Fibroblast of villous mesenchyme (primary cell): ENCODE data around the gene NCK2. TPM values are rescaled to one million over a fixed set of nuclear protein-coding genes. Genes with fewer than 3 reads are reported as not detected.

Experiments
- DNase-seq: peaks from one replicate; pipeline ENCODE4 v3.0.0-alpha.2; 2010; ENCODE audit warnings: low read depth
- H3K4me3 ChIP-seq: 2 replicates; pipeline ENCODE4 v1.5.1; 2011; ENCODE audit warnings: low read depth, mild to moderate bottlenecking, low read length
- CTCF ChIP-seq: IDR thresholded peaks from 2 replicates; pipeline ENCODE4 v1.5.1; 2012; ENCODE audit warnings: low read depth, mild to moderate bottlenecking, low read length; ENCODE audit not compliant: insufficient read depth
- total RNA-seq: library from RNA; depleted of rRNA; stranded (reverse); fragments of >200 nt; gene quantifications from 2 replicates; pipeline ENCODE4 v1.2.3, GENCODE V29; 2012

Gene NCK2
- total RNA-seq, 1 donor = 22.5 TPM

DNA sequence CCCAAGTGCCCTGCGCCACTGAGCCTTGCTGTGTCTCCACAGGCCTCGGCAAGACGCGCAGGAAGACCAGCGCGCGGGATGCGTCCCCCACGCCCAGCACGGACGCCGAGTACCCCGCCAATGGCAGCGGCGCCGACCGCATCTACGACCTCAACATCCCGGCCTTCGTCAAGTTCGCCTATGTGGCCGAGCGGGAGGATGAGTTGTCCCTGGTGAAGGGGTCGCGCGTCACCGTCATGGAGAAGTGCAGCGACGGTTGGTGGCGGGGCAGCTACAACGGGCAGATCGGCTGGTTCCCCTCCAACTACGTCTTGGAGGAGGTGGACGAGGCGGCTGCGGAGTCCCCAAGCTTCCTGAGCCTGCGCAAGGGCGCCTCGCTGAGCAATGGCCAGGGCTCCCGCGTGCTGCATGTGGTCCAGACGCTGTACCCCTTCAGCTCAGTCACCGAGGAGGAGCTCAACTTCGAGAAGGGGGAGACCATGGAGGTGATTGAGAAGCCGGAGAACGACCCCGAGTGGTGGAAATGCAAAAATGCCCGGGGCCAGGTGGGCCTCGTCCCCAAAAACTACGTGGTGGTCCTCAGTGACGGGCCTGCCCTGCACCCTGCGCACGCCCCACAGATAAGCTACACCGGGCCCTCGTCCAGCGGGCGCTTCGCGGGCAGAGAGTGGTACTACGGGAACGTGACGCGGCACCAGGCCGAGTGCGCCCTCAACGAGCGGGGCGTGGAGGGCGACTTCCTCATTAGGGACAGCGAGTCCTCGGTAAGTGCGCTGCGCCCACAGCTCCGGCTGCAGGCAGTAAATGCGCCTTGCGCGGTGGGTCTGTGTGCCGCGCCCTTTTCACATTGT is 136.8 kb downstream of the NCK2 start:
- no peak for DNase-seq
- no peak for TF ChIP-seq CTCF
- H3K4me3 ChIP-seq = no peak overlapping the region

GRCh38 chr2:105882341-105882740 is 137.6 kb downstream of the NCK2 start:
- TF ChIP-seq CTCF = no peak
- no peak for DNase-seq
- no peak overlapping the region for H3K4me3 ChIP-seq

DNA sequence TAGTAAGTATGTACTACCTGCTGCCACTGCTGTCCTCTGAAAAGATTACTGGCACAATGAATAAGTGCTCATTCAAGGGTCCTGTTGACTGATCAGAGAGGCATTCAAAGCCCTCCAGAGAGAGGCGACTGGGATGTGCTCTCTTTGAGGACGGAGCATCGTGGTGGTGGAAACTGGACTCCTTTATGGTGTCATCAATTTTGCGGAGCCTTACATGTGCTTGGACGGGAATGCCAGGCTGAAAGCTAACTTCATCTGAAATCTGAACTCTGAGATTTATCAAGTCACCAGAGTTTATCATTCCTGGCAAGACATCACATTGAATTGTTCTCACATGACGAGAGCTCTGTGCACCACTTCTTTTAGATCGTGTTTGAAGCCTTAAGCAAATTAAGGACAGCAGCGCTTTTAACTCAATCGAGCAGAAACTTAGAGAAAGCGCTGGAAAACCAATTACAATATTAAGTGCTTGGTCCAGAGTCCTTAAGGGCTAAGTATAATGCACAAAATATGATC is 138.3 kb downstream of the NCK2 start:
- DNase-seq = no peak
- H3K4me3 ChIP-seq = no peak overlapping the region
- no peak for TF ChIP-seq CTCF

DNA sequence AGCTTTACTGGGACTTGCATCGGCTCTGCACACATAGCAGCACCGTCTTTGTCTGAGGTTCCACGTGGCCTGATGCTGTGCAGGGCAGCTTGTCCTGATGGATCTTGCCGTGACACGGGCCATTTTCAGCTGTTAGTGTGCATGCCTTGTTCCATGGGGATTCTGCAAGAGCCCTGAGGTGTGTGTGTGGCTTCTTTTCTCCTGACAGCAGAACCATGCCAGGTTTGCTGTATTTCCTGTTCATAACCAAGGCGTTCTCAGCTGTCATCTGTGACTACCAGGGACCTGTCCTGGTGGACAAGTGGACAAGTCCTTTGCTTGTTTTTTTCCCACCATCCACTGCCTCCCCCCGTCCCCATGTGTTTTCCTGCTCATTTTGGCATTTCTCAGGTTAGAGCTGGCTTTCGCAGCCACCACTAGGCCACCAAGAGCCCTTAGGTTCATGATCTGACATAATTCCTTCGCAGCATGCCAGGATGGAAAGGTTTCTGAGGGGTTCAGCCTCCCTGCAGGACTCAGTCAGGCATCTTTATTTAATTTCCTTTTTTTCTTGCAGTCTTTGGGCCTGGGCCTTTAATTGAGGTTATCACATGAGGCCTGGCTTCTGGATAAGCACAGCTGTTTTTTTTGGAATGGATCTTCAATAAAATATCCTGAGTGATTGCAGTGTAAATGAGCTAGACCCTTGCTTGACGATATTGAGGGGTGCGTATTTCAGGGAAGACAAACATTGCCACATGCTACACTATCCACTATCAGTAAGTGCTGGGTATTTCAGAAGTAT is 139.4 kb downstream of the NCK2 start:
- DNase-seq = no peak
- no peak overlapping the region for H3K4me3 ChIP-seq
- no peak for TF ChIP-seq CTCF

DNA sequence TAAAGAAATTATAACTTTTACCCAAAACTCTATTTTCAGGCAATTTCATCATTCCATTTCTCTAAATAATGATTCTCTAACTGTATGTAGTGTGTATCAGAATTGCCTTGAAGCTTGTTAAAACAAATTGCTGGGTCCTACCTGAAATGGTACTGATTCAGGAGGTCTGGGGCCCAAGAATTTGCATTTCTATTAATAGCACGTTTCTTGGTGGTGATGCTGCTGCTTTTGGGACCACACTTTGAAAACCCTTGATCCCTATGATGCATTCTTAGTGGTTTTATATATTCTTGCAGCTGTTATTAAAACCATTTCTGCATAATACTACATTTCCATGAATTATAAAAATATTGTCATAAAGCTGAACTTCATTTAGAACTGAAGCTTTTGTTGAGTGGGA is 140.7 kb downstream of the NCK2 start:
- no peak for TF ChIP-seq CTCF
- DNase-seq = no peak
- H3K4me3 ChIP-seq = no peak overlapping the region

DNA sequence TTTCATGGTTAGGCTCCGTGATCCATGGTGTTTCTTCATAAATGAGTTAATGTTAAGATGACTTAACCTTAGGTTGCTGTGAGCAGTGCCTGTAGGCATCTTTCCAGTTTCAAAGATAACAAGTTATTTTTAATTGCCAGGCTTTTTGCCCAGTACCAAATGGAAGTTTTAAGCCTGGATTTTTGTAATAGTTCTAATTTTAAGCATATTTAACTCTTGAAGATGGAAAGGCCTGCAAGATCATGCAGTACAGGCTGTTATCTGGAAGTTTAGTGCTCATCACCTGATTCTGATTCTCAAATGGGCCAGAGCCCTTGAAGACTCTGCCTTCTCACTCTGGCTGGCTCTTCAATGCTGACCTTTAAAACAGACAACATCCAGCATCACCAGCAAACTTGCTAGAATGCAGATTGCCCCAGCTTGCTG is 141.3 kb downstream of the NCK2 start:
- DNase-seq = peak; percentile 62
- no peak overlapping the region for H3K4me3 ChIP-seq
- no peak for TF ChIP-seq CTCF
